Muscle of back (tissue), 13 donors: Measurements from ENCODE around the gene ARMC10. TPM values are rescaled to one million over a fixed set of nuclear protein-coding genes. Genes with fewer than 3 reads are reported as not detected.
A peak's percentile ranks its signal among the peaks of the same experiment; 100 is the strongest.
"Not testable (repeated sequence)": the region's sequence is repeated elsewhere in the genome, so short reads cannot be mapped to it uniquely, and the experiment has no call there.

Source experiments
- DNase-seq, 3 donors: peaks; one replicate each; pipeline versions ENCODE4 v3.0.0 to v3.0.0-alpha.2; 2013
- long read RNA-seq, 9 donors: transcript quantifications; one replicate each; lab custom pipeline, GENCODE V29; 2026
- polyA plus RNA-seq, 10 donors: library from polyadenylated mRNA; unstranded; fragments of 120-200 nt; gene quantifications; one replicate each; pipeline ENCODE4 v1.2.1, GENCODE V29; 2013; ENCODE audit not compliant: insufficient read length in 10 of 10

ARMC10 gene
- 10 to 100 TPM; 20.9 to 31.6 (median 24.8) TPM for polyA plus RNA-seq
- long read RNA-seq, donor 1, partial matches to known transcripts, result 0 of 8 reads
- long read RNA-seq, donor 1, other reads (novel, unspliced or antisense), result 0 of 8 reads
- long read RNA-seq, donor 2, transcript ARMC10-208 (6 exons, 2,524 nt), result major isoform, 6 of 8 reads
- long read RNA-seq, donor 2, partial matches to known transcripts, result 0 of 8 reads
- long read RNA-seq, donor 2, other reads (novel, unspliced or antisense), result 0 of 8 reads
- long read RNA-seq, donor 3, result 0 reads
- long read RNA-seq, donor 4, partial matches to known transcripts, result 0 of 5 reads
- long read RNA-seq, donor 4, other reads (novel, unspliced or antisense), result 0 of 5 reads
- long read RNA-seq, donor 5, partial matches to known transcripts, result 0 of 12 reads
- long read RNA-seq, donor 5, other reads (novel, unspliced or antisense), result 0 of 12 reads
- long read RNA-seq, donor 6, transcript ARMC10-208 (6 exons, 2,524 nt), result major isoform, 10 of 16 reads
- long read RNA-seq, donor 6, partial matches to known transcripts, result 0 of 16 reads
- long read RNA-seq, donor 6, other reads (novel, unspliced or antisense), result 0 of 16 reads
- long read RNA-seq, donor 7, transcript ARMC10-208 (6 exons, 2,524 nt), result major isoform, 5 of 8 reads
- long read RNA-seq, donor 7, partial matches to known transcripts, result 0 of 8 reads
- long read RNA-seq, donor 7, other reads (novel, unspliced or antisense), result 0 of 8 reads
- long read RNA-seq, donor 8, transcript ARMC10-208 (6 exons, 2,524 nt), result major isoform, 6 of 7 reads
- long read RNA-seq, donor 8, partial matches to known transcripts, result 0 of 7 reads
- long read RNA-seq, donor 8, other reads (novel, unspliced or antisense), result 0 of 7 reads
- long read RNA-seq, donor 9, partial matches to known transcripts, result 0 of 1 reads
- long read RNA-seq, donor 9, other reads (novel, unspliced or antisense), result 0 of 1 reads

DNA sequence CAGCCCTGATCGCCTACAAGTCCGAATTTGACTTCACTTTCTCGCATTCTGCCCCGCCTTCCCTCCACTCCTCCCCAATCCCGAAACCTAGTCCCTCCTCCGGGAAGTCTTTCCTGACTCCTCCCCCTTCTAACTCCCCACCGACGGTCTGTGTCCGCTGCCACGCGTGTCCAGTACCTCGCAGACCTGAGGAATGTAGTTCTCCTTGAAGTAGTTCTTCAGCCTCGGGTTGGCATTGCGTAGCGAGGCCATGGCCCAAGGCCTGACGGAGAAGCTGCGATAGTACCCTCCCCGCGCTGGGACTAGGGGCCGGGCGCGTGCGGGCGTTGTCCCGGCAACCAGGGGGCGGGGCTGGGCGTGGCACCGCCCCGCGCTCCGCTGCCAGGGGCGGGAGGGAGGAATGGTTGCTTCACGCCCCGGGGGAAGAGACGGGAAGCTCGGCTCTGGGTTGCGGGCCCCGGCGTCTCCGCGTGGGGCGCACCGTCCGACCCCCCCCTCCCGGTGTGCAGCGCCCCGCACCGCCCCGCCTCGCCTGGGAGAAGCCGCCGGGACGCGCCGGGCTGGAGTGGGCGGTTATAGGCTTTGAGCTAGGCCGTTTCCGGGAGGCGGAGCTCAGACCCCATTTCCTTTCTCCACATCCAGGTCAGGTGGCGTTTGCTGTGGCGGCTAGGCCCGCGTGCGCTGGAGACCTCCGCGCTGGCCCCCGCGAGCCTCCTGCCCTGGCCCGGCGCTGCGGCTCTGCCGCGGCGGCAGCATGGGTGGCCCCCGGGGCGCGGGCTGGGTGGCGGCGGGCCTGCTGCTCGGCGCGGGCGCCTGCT lies at the start of gene ARMC10, which contains the start of gene FBXL13:
Gene ARMC10 (plus strand): TSS at position 622 of the 818 bp plus-strand sequence. CDS start 133 bp downstream, at position 755.
Gene FBXL13 (minus strand): TSS at position 278 of the 818 bp plus-strand sequence.
- DNase-seq, result peak; percentile 90 to 99 (median 94)

DNA sequence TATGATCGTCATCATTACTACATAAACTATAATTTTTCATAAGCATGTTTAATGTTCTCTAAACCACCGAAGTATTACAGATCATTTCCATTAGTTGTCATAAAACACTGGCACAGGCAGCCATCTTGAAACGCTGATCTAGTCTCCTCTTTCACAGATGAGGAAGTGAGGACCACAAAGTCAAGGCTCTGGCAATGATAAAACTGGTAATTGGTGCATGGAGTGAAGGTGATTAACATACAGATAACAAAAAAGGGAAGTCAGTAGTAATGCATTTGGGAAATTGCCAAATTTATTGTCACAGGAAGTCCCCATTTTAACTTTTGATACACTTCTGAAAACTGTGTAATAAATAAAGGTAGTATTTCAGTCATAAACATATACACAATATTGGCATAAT lies 49.6 kb upstream of the ARMC10 start:
- DNase-seq, result no peak

DNA sequence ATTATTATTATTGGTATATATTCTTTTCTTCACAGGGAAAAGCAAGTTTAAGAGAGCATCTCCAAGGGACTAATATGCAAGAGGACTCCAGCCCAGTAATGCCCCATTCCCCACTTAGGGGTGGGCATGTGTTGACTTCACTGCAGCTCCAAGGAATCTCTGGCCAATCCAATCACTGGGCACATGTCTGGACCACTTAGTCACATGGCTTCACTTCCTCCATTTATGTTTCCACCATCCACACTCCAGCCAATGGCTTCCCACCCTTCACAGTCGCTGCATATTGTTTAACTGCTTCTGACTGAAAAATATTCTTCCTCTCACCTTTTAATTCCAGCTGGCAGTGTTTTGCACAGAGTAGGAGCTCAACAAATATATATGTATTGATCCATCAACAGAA lies 43.9 kb upstream of the ARMC10 start:
- no peak for DNase-seq

DNA sequence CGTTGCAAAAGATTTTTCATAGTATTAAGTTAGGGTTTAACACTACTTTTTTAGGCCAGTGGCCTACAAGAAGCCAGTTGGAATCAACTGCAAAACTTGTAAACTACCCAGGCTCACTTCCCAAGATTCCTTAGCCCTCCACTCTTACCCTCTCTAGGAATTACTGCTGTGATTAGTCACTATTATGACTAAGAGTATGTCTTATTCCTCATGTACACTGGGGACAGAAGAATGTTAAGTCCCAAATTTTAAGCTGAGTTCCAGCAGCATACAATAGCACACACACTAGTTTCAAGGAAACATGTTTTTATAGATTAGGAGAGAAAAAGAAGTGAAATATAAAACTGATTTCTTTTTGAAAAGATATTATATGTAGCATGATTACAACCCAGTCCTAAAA lies 43.2 kb upstream of the ARMC10 start:
- DNase-seq, result no peak

DNA sequence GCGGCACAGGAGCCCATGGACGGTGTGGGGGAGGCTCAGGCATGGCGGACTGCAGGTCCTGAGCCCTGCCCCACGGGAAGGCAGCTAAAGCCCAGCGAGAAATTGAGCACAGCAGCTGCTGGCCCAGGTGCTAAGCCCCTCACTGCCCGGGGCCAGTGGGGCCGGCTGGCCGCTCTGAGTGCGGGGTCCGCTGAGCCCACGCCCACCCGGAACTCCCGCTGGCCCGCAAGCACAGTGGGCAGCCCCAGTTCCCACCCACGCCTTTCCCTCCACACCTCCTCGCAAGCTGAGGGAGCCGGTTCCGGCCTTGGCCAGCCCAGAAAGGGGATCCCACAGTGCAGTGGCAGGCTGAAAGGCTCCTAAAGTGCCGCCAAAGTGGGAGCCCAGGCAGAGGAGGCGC lies 40.6 kb upstream of the ARMC10 start:
- not testable (repeated sequence) for DNase-seq

DNA sequence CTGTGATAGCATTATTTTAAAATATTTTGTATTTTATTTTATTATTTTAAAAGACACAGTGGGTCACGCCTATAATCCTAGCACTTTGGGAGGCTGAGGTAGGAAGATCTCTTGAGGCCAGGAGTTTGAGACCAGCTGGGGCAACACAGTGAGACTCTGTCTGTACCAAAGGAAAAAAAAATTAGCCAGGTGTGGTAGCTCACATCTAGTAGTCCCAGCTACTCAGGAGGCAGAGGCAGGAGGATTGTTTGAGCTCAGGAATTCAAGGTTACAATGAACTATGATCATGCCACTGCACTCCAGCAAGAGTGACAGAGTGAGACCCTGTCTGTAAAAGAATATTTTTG lies 37.5 kb upstream of the ARMC10 start:
- DNase-seq, result no peak

DNA sequence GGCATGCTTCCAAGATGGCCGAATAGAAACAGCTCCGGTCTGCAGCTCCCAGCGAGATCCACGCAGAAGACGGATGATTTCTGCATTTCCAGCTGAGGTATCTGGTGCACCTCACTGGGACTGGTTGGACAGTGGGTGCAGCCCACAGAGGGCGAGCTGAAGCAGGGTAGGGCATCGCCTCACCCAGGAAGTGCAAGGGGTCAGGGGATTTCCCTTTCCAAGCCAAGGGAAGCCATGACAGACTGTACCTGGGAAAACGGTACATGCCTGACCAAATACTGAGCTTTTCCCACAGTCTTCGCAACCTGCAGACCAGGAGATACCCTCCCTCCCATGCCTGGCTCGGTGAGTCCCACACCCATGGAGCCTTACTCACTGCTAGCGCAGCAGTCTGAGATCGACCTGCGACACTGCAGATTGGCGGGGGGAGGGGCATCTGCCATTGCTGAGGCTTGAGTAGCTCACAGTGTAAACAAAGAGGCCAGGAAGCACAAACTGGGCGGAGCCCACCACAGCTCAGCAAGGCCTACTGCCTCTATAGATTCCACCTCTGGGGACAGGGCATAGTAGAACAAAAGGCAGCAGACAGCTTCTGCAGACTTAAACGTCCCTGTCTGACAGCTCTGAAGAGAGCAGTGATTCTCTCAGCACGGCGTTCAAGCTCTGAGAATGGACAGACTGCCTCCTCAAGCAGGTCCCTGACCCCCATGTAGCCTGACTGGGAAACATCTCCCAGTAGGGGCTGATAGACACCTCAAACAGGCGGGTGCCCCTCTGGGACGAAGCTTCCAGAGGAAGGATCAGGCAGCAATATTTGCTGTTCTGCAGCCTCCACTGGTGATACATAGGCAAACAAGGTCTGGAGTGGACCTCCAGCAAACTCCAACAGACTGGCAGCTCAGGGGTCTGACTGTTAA lies 36.9 kb upstream of the ARMC10 start:
- DNase-seq, result not testable (repeated sequence)

DNA sequence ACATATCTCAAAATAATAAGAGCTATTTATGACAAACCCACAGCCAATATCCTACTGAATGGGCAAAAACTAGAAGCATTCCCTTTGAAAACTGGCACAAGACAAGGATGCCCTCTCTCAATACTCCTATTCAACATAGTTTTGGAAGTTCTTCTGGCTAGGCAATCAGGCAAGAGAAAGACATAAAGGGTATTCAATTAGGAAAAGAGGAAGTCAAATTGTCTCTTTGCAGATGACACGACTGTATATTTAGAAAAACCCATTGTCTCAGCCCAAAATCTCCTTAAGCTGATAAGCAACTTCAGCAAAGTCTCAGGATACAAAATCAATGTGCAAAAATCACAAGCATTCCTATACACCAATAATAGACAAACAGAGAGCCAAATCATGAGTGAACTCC lies 33.1 kb upstream of the ARMC10 start:
- DNase-seq, result not testable (repeated sequence)

DNA sequence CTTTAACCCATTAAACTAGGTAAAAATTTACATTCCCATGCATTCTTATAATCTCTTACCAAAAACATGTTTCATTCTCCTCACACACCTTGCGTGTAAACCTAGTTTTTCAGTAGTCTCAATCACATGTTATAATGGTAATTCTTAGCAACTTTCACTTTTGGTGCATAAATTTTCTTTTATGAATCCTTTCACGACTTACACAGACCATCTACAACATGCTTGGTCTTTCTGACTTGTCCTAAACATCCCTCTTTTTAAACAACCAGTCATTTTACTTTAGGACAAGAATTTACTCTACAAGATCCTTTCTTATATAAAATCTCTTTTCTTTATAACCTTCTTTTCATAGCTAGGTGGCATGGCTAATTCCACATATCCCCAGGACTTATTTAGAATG lies 26.1 kb upstream of the ARMC10 start:
- no peak for DNase-seq

DNA sequence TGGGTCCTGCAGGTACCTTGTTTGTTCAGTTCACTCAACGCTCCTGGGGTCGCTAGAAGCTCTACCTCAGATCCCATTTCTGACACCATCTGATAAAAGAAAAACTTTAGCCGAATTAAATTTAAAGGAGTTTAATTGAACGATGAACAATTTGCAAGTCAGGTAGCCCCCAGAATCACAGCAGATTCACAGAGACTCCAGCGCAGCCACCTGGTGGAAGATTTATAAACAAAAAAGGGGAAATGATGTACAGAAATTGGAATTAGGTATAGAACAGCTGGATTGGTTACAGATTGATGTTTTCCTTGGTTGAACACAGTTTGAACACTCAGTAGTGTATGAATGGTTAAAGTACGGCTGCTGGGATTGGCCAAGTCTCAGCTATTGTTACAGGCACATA lies 23.4 kb upstream of the ARMC10 start:
- DNase-seq, result no peak

DNA sequence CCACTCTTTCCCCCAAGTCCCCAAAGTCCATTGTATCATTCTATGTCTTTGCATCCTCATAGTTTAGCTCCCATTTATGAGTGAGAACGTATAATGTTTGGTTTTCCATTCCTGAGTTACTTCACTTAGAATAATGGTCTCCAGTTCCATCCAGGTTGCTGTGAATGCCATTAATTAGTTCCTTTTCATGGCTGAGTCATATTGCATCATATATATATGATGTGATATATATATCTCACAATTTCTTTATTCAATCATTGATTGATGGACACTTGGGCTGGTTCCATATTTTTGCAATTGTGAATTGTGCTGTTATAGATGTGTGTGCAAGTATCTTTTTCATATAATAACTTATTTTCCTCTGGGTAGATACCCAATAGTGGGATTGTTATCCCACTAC lies 18.9 kb upstream of the ARMC10 start:
- DNase-seq, result not testable (repeated sequence)

DNA sequence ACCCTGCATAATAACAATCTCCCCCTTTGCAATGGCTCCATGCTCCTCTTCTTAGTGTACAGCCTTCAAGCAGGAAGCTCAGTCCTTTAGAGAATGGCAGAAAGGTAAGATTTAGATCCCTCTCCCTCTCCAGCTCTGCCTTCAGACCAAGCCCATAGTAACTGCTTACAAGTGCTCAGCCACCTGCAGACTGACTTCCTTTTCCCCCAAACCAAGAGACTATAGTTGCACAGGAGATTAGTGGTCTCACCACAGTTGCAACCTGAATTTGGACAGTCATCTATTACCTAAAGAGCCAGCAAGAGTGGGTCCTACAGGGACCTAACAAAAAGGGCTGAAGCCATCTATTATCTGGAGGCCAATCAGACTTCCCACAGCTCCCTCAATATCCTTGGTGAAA lies 16.8 kb upstream of the ARMC10 start:
- no peak for DNase-seq

DNA sequence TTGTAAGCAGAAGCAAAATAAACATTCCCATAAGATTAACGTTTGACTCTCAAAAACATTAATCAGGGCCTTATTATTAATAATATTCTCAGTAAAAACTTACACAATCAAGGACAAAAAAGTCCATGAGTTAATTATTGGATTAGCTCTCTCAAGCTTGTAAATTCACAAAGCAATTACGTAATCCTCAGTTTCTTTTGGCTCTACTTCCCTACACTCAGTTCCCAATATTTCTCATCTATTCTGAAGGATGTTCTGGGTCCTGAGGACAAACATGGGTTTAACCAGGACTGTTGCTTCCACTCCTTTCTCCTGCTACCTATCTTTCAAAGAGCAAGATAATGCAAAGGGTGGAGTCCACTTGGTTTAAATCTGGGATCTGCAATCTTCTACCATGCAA lies 15.5 kb upstream of the ARMC10 start:
- DNase-seq, result no peak

DNA sequence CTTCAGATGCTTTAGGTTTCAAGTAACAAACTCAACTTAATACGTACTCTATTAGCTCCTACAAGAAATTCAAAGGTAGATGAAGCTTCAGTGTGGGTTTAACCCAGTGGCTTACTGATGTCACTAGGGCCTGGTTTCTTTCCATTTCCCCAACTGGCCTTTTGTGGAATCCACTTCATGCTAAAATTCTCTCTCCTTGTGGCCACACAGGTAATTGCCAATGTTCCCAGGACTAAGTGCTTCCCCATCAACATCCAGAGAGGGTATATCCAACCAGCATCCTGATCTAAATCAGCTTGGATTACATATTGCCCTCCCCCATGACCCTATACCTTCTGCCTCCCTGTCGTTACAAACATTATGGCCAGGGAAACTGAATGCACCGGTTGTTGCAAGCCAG lies 11.0 kb upstream of the ARMC10 start:
- no peak for DNase-seq

DNA sequence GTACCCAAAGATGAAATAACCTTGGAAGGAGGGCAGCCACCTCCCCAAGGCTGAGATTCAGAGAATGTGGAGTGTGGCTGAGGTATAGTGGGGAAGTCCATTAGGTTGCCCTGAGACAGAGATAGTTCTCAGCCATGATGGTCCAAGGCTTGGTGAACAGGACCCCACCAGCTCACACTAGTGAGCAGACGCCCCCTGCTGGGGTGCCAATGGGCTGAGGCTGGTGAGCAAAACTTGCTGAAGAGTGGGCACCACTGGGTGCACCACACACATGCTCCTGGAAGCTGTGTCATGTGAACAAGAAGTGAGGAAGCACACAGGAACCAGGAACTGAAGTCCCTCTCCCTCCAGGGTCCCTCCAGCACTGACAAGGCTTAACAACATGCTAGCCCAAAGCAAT lies 9.3 kb upstream of the ARMC10 start:
- peak in 2 of 3 donors; percentile 7 to 22 for DNase-seq

DNA sequence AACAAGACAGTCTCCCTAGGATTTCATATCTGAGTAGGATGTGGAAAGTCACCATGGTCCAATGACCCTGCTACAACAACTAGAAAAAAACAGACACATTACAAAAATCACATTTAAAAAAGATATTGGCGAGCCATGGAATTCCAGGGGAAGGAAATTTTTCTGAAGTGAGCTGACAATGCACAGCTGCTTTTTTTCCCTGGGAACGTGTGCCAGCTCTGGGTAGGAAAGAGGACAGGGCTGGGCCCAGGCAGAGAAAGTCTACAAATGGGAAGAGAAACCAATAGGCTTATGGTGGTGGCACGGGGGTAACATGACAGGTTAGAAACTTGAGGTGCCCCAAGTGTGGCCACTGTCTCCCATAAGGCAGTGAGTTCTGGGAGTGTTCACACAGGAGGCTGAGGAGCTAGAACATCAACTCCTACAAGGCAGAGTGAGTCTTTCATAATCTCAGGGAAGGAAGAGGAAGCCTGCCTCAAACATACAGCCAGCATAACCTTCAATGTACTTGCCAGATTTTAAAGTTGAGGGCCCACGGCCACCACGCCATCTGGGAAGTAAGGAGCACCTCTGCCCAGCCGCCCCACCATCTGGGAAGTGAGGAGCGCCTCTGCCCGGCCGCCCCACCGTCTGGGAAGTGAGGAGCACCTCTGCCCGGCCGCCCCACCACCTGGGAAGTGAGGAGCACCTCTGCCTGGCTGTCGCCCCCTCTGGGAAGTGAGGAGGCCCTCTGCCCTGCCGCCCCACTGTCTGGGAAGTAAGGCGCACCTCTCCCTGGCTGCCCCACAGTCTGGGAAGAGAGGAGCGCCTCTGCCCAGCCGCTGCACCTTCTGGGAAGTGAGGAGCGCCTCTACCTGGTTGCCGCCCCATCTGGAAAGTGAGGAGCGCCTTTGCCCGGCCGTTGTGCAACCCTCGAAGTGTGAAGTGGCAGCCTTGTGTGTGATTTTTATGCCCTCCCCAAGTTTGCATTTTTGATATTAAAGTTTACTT lies 6.2 kb upstream of the ARMC10 start:
- DNase-seq, result no peak

DNA sequence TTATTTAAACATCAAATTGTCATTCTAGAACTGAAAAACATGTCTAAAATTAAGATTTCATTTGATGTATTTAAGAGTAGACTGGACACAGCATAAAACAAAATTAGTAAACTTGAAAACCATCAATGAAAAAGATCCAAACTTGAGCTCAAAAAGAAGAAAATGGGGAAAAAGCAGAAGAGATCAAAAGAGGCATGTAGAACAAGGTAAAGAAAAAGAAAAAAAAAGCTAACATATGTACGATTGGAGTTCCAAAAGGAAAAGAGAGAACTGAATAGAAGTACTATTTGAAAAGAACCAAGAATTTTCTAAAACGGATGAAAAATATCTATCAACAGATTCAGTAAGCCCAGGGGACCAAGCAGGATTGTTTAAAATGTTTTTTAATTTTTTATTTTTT lies 3.9 kb upstream of the ARMC10 start:
- DNase-seq, result no peak

DNA sequence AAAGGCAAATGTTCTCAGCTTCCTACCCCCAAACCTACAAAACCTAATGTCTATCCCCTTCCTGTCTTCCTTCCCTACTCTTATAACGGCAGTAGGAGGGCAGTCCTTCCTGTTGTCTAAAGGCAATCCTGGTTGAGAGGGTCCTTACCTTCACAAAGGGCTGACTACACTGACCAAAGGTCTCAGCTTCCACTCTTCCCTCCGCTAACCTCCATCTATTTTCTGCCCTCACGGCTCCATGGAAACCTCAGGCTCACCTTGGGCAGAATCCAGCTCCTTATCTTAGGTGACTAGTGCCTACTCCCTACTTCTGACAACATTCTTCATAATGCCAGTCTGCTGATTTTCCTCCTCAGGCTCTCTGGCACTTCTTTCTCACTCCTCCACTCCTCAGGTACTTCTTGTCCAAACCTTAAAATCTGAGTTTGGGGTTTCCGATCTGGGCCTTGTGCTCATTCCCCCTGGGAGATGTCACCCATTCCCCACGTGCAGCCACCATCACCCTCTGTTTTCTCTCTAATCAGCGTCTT lies 886 bp upstream of the ARMC10 start:
- no peak for DNase-seq

DNA sequence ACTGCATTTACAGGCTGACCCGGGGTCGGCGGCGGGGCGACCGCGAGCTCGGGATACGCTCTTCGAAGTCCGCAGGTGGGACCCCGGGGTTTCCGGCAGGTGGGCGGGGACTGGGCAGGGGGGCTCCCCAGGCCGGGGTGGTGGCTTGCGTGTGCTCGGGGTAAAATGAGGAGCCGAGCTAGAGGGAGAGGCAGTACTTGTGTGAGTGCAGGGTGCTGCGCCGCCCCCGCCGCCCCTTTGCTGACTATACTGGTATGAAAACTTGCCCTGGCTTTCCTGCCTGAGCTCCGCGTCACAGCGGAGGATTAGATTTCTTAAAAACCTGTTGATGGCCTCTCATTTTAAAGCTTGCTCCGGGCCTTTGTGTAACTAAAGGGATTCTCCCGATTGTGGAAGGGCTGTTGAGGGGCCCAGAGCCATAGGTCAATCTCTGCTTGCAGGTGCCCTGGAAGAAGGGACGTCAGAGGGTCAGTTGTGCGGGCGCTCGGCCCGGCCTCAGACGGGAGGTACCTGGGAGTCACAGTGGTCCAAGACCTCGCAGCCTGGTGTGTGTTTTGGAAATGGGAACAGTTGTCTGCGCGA lies 488 bp downstream of the ARMC10 start:
- DNase-seq, result peak; percentile 24 to 80 (median 59)
